ENCODE results near the gene STRADB. TPM values are rescaled to one million over a fixed set of nuclear protein-coding genes. Genes with fewer than 3 reads are reported as not detected.

Gene STRADB
- total RNA-seq, 1 experiment from 2014 or later = 28.9 TPM

GRCh38 chr2:201419057-201419635, 32.4 kb upstream of the STRADB start:
- Histone ChIP-seq H3K27ac (ENCODE audit: low read length) (0 out of 2 replicates have a peak overlapping the region, but pooled peaks have one; percentile 14), H3K36me3 (ENCODE audit: low read depth, low read length) (no peaks in the 10 kb centered on the region), H2AFZ (ENCODE audit: low read length) (no peak overlapping the region; the same call in 1 of the 2 replicates), H3K9me2 (replicated peaks; ENCODE audit: low read length) (no peaks in the 10 kb centered on the region), H3K9me3 (ENCODE audit: low read length) (no peaks in the 10 kb centered on the region), H3K4me3 (ENCODE audit: low read length) (no peak overlapping the region), H3K4me2 (ENCODE audit: low read length) (no peak overlapping the region), H3F3A (ENCODE audit: low read length, unreplicated experiment) (peaks cover 4% of the 10 kb centered on the region), H4K20me1 (ENCODE audit: low read length) (no peaks in the 10 kb centered on the region), H3K4me1 (ENCODE audit: insufficient read depth, low read length) (peaks cover 14% of the 10 kb centered on the region), H3K79me2 (ENCODE audit: low read length) (no peaks in the 10 kb centered on the region), H3K27me3 (ENCODE audit: low read length) (no peaks in the 10 kb centered on the region), H3K9ac (ENCODE audit: low read length) (no peak overlapping the region)
- intact Hi-C loops (cut with micrococcal nuclease) = loop anchor here (1.0 to 5.0 kb wide), 4 partner anchors 33 to 288 kb away; partner anchors contain the start of genes STRADB and TRAK2
- ChIA-PET POLR2A (ENCODE audit: unreplicated experiment) (interaction anchor here (0.6 kb wide), 1 partner anchor 21 kb away, joined by 3 read pairs; no protein-coding TSS in a partner anchor), CTCF (no interaction called here)
- BruUV-seq (replicated peaks) = no TSS peak
- no peak for TF ChIP-seq EZH2phosphoT487 (IDR thresholded peaks at IDR 0.05; ENCODE audit: borderline replicate concordance, low read length)
- TF ChIP-seq CTCF (conservative IDR thresholded peaks at IDR 0.05; ENCODE audit: low read depth, low read length) = peak; percentile 78
- no peak for TF ChIP-seq EZH2 (IDR thresholded peaks at IDR 0.05; ENCODE audit: low read length, unreplicated experiment)
- ATAC-seq (peak; percentile 91), DNase-seq (peak; percentile 75)

DNA sequence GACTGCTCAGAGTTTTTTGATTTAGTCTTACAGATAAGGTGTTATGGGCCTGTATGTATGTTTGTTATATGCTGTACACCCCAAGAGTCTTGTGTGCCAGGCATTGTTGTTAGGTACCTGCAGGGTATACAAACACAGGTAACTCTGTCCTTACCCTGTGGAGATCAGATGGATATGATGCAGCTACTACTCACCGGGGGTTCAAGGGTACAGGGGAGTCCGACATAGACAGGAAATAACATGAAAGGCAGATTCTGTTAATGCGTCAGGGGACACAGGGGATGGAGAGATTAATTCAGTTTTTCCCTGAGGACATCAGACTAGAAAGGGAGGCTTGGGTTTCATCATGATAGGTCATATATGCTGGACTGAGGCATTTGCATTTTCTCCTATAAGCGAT, 31.6 kb upstream of the STRADB start:
- Histone ChIP-seq H3K4me1 (ENCODE audit: insufficient read depth, low read length) (peaks cover 14% of the 10 kb centered on the region), H4K20me1 (ENCODE audit: low read length) (no peaks in the 10 kb centered on the region), H3F3A (ENCODE audit: low read length, unreplicated experiment) (peaks cover 4% of the 10 kb centered on the region), H3K9ac (ENCODE audit: low read length) (no peak overlapping the region), H3K36me3 (ENCODE audit: low read depth, low read length) (no peaks in the 10 kb centered on the region), H2AFZ (ENCODE audit: low read length) (no peak overlapping the region), H3K27me3 (ENCODE audit: low read length) (no peaks in the 10 kb centered on the region), H3K9me2 (replicated peaks; ENCODE audit: low read length) (no peaks in the 10 kb centered on the region), H3K9me3 (ENCODE audit: low read length) (no peaks in the 10 kb centered on the region), H3K4me3 (ENCODE audit: low read length) (no peak overlapping the region), H3K79me2 (ENCODE audit: low read length) (no peaks in the 10 kb centered on the region), H3K27ac (ENCODE audit: low read length) (no peak overlapping the region), H3K4me2 (ENCODE audit: low read length) (no peak overlapping the region)
- DNase-seq (no peak), ATAC-seq (no peak)
- TF ChIP-seq CTCF (conservative IDR thresholded peaks at IDR 0.05; ENCODE audit: low read depth, low read length) (no peak), EZH2phosphoT487 (IDR thresholded peaks at IDR 0.05; ENCODE audit: borderline replicate concordance, low read length) (no peak), EZH2 (IDR thresholded peaks at IDR 0.05; ENCODE audit: low read length, unreplicated experiment) (no peak)
- POLR2A ChIA-PET (ENCODE audit: unreplicated experiment) = no interaction called here
- CTCF ChIA-PET = no interaction called here
- BruUV-seq (replicated peaks) = no TSS peak
- intact Hi-C loops (cut with micrococcal nuclease) = loop anchor here (1.0 to 5.0 kb wide), 4 partner anchors 32 to 287 kb away; partner anchors contain the start of genes STRADB and TRAK2

- H3K4me3 ChIP-seq (ENCODE audit: low read length) = no peak overlapping the region
- peaks cover 4% of the 10 kb centered on the region for H3F3A ChIP-seq (ENCODE audit: low read length, unreplicated experiment)
- BruUV-seq (replicated peaks) = no TSS peak
- H3K79me2 ChIP-seq (ENCODE audit: low read length) = no peaks in the 10 kb centered on the region
- ChIA-PET POLR2A (ENCODE audit: unreplicated experiment) (no interaction called here), CTCF (no interaction called here)
- H3K9me2 ChIP-seq (replicated peaks; ENCODE audit: low read length) = no peaks in the 10 kb centered on the region
- no peaks in the 10 kb centered on the region for H3K27me3 ChIP-seq (ENCODE audit: low read length)
- no peak overlapping the region for H3K27ac ChIP-seq (ENCODE audit: low read length)
- no peaks in the 10 kb centered on the region for H4K20me1 ChIP-seq (ENCODE audit: low read length)
- H3K36me3 ChIP-seq (ENCODE audit: low read depth, low read length) = no peaks in the 10 kb centered on the region
- peak; percentile 9; the same call in 1 of the 2 replicates for ATAC-seq
- H3K9ac ChIP-seq (ENCODE audit: low read length) = no peak overlapping the region
- H3K4me1 ChIP-seq (ENCODE audit: insufficient read depth, low read length) = peaks cover 14% of the 10 kb centered on the region
- H2AFZ ChIP-seq (ENCODE audit: low read length) = no peak overlapping the region
- H3K9me3 ChIP-seq (ENCODE audit: low read length) = no peaks in the 10 kb centered on the region
- TF ChIP-seq EZH2 (IDR thresholded peaks at IDR 0.05; ENCODE audit: low read length, unreplicated experiment) = no peak
- TF ChIP-seq CTCF (conservative IDR thresholded peaks at IDR 0.05; ENCODE audit: low read depth, low read length) = no peak
- TF ChIP-seq EZH2phosphoT487 (IDR thresholded peaks at IDR 0.05; ENCODE audit: borderline replicate concordance, low read length) = no peak
- DNase-seq = peak; percentile 25
- intact Hi-C loops (cut with micrococcal nuclease) = no loop called here
- no peak overlapping the region for H3K4me2 ChIP-seq (ENCODE audit: low read length)
Measured at GRCh38 chr2:201420442-201421113, 31.0 kb upstream of the STRADB start.

All from PC-3 (cell line).